Measurements from ENCODE around the gene BAIAP2L1.

Gene BAIAP2L1

DNA sequence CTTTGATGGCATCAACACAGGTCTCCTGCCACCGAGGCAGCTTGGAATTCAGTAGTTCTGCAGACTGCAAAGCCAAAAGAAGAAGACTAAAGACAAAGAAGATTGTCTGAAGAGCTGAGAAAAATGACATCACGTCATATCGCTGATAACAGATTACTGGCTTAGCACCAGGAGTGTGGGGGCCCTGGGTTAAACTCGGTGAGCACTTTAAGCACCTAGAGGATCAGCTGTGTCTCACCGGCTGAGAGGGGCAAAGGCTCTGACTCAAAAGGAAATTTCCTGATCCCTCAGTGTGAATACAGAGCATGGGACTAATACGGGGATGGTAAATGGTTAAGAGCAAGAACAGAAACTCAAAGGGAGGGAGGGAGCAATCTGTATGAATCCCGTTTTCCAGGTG is 88.7 kb downstream of the BAIAP2L1 start:
- no peak for DNase-seq (ENCODE audit: low read depth)
- H3K4me3 ChIP-seq (ENCODE audit: low read depth, low read length), result no peak overlapping the region
- TF ChIP-seq, protein P1, sequence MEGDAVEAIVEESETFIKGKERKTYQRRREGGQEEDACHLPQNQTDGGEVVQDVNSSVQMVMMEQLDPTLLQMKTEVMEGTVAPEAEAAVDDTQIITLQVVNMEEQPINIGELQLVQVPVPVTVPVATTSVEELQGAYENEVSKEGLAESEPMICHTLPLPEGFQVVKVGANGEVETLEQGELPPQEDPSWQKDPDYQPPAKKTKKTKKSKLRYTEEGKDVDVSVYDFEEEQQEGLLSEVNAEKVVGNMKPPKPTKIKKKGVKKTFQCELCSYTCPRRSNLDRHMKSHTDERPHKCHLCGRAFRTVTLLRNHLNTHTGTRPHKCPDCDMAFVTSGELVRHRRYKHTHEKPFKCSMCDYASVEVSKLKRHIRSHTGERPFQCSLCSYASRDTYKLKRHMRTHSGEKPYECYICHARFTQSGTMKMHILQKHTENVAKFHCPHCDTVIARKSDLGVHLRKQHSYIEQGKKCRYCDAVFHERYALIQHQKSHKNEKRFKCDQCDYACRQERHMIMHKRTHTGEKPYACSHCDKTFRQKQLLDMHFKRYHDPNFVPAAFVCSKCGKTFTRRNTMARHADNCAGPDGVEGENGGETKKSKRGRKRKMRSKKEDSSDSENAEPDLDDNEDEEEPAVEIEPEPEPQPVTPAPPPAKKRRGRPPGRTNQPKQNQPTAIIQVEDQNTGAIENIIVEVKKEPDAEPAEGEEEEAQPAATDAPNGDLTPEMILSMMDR (IDR thresholded peaks at IDR 0.05; ENCODE audit: control insufficient read depth, extremely low read depth, insufficient read depth), result no peak

DNA sequence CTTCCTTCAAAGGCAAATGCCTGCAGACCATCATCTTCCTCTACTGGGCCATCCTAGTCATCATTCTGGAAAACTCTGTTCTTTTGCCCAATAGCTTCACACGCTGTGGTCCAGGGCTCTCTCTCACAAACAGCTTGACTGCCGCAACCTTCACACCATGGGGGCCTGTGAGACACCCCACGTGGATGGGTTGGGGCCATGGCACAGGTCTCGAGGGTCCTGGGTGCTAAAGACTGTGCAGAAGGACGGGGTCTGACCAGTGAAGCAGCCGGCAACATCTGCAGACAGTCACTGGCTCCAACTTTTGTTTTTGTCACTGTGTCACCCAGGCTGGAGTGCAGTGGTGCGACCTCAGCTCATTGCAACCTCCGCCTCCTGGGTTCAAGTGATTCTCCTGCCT is 91.3 kb downstream of the BAIAP2L1 start:
- no peak overlapping the region for H3K4me3 ChIP-seq (ENCODE audit: low read depth, low read length)
- no peak for DNase-seq (ENCODE audit: low read depth)
- TF ChIP-seq, protein P1 (IDR thresholded peaks at IDR 0.05; ENCODE audit: control insufficient read depth, extremely low read depth, insufficient read depth), result no peak

DNA sequence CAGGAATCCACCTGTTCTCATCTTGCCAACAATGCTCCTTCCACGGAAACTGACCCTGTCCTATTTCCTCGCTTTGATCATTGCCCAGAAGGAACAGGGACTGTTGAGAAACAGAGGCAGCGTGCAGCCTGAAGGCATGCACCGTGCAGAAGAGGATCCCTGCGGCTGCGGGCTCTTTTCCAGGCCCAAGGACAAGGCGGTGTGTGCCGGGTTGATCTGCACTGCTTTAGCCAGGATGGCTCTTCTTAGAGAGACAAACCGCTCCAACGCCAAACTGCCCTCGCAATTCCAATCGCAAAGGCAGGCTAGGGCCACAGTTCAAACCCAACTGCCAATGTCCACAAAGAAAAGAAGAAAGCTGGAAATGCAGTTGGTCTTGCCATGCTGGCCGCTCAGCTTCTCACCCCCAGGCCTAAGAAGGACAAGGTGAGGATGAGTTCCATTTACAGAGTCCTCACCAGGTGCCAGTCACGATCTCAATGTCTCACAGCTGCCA is 92.9 kb downstream of the BAIAP2L1 start:
- H3K4me3 ChIP-seq (ENCODE audit: low read depth, low read length), result no peak overlapping the region
- no peak for DNase-seq (ENCODE audit: low read depth)
- TF ChIP-seq, protein P1 (IDR thresholded peaks at IDR 0.05; ENCODE audit: control insufficient read depth, extremely low read depth, insufficient read depth), result no peak

DNA sequence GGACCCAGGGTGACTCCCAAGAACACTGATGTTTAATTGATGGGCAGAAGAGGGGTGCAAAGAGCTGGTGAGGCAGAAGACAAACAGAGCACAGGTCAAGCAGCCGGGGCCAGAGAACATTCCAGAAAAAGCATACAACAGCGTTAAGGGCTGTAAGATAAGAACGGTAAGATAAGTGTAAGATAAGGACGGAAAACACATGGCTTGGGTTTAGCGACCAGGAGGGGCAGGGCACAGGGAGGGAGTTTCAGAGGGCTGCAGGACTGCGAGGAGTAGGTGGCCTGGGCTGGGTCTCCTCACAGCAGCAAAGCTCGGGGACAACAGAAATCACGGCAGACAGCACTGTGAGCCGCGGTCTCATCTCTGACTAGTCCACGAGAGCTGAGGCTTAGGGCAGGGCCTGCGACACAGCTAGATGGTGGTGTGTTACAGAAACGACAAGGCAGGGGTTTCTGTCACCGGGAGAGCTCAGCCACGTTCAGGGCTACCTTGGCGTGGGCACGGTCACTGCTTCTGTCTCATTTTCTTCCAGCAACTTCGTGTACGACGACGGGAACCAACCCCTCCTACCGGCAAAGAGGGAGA is 94.8 kb downstream of the BAIAP2L1 start:
- TF ChIP-seq, protein P1 (IDR thresholded peaks at IDR 0.05; ENCODE audit: control insufficient read depth, extremely low read depth, insufficient read depth), result no peak
- no peak overlapping the region for H3K4me3 ChIP-seq (ENCODE audit: low read depth, low read length)
- no peak for DNase-seq (ENCODE audit: low read depth)

DNA sequence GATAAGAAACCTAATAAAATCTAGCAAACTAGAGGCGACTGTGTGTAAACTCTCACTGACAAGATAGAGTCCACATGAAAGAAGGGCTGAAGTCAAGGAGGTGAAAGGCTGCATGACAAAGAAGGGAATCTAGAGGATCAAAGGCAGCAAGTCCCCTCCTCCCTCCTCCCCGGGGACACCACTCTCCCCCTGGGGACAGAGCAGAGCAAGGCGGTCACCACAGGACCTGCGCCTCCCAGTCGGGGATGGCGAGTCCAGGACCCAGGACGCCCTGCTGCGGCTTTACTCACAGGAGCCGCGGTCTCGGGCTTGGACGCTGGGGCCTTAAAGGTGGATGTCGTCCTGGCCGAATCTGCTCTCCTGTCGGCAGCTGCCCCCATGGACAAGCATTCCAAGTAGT is 97.0 kb downstream of the BAIAP2L1 start:
- no peak overlapping the region for H3K4me3 ChIP-seq (ENCODE audit: low read depth, low read length)
- TF ChIP-seq, protein P1 (IDR thresholded peaks at IDR 0.05; ENCODE audit: control insufficient read depth, extremely low read depth, insufficient read depth), result no peak
- no peak for DNase-seq (ENCODE audit: low read depth)

DNA sequence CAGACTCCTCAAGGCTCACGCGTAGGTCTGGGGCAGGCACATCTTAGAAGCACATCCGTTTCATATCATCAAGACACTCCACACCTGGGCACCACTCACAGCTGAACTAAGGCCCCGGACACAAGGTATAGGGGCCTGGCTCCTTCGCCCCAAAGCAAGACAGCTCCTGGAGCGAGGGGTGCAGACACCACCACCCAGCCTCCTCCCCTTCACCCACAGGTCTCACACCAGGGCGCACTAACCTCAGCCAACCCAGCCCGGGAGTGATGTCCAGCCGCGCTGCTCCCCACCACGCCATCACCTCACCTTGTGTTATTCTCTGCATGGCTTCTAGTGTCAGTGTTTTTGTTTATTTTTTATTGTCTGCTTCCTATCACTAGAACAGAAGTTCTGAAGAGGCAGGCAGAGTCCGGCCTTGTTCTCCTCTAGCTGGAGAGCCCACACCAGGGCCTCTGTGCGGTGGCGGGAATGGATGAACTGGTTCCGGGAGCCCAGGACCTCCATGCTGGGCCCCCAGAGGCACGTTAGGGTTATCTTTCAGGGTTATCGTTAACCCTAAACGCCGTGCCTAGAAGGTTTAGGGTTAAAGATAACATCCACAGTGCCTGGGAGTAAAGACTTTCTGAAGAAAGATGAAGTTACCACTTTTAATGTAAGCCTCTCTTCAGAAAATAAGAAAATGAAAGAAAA is 97.6 kb downstream of the BAIAP2L1 start:
- TF ChIP-seq, protein P1 (IDR thresholded peaks at IDR 0.05; ENCODE audit: control insufficient read depth, extremely low read depth, insufficient read depth), result no peak
- H3K4me3 ChIP-seq (ENCODE audit: low read depth, low read length), result no peak overlapping the region
- no peak for DNase-seq (ENCODE audit: low read depth)

All from LNCaP clone FGC (cell line).